Fibroblast of villous mesenchyme (primary cell): ENCODE measurements around the gene ADAM10. TPM values are rescaled to one million over a fixed set of nuclear protein-coding genes. Genes with fewer than 3 reads are reported as not detected.
"Not testable (repeated sequence)": the region's sequence is repeated elsewhere in the genome, so short reads cannot be mapped to it uniquely, and the experiment has no call there.

ENCODE experiments used
- DNase-seq: peaks from one replicate; pipeline ENCODE4 v3.0.0-alpha.2; 2010; ENCODE audit warnings: low read depth
- H3K4me3 ChIP-seq: 2 replicates; pipeline ENCODE4 v1.5.1; 2011; ENCODE audit warnings: low read depth, mild to moderate bottlenecking, low read length
- CTCF ChIP-seq: IDR thresholded peaks from 2 replicates; pipeline ENCODE4 v1.5.1; 2012; ENCODE audit warnings: low read depth, mild to moderate bottlenecking, low read length; ENCODE audit not compliant: insufficient read depth
- total RNA-seq: library from RNA; depleted of rRNA; stranded (reverse); fragments of >200 nt; gene quantifications from 2 replicates; pipeline ENCODE4 v1.2.3, GENCODE V29; 2012

The ADAM10 gene
- total RNA-seq, 1 donor: 200 TPM

DNA sequence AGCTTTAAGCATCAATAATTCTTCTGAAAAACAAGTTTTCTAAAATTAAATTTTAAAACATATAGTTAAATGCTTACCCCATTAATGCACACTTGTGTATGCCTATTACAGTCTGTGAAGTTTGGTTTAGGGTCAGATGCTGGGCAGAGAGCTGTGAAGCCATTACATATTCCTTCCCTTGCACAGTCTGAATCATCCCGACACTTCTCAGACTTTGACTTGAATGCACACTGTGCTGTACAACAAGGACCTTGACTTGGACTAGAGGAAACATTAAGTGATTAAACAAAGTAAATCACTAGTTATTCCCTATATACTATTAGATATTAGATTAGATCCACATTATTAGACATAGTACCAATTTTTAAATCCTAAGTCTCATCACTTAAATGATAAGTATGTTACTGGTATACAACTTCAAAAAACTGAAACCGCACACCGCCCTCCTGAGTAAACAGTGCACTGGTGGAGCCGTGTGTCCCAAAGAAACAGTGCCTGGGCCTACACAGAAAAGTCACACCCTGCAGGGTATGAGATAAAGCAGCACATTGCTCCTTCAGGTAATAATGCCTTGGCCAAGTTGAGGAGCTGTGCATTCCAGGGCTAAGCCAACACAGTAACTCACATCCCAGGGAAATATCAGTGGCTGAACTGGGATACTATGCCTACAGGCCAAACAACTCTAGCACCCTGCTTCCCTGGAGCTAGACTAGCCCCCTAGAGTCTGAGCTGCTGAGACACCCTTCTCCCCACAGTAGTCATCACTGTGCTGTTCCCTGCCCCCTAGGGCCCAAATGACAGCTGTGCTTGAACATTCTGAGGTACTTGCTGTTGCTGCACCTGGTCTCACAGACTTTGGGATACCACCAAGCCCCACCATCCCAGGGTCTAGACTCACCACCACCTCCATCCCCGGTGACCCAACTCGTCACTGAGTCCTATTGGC is 137.5 kb downstream of the ADAM10 start:
- peak; percentile 22 for DNase-seq
- no peak overlapping the region for H3K4me3 ChIP-seq
- TF ChIP-seq CTCF: no peak

- no peak for TF ChIP-seq CTCF
- H3K4me3 ChIP-seq: no peak overlapping the region
- no peak for DNase-seq
These were observed 140.8 kb downstream of the ADAM10 start for GRCh38 chr15:58608711-58609110.

GRCh38 chr15:58608129-58608590 is 141.3 kb downstream of the ADAM10 start:
- DNase-seq: peak; percentile 95
- TF ChIP-seq CTCF: no peak
- H3K4me3 ChIP-seq: no peak overlapping the region

DNA sequence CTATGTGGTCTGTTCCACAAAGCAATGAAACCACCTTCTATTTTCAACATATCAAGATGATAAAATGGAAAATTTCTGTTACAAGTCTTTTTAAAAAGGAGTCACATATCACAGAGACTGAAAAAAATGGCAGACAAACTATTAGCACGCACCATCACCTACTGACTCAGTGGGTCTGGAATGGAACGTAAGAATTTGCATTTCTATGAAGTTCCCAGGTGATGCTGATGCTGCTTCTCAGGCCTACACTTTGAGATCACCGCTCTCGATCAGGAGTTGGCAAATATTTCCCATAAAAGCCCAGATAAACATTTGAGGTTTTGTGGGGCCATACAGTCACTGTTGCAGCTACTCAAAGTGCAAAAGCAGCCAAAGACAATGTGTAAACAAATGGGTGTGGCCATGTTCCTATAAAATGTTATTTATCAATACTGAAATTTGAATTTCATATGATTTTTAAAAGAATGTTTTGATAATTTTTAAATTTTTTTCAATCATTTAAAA is 142.9 kb downstream of the ADAM10 start:
- H3K4me3 ChIP-seq: no peak overlapping the region
- no peak for TF ChIP-seq CTCF
- DNase-seq: peak; percentile 64

DNA sequence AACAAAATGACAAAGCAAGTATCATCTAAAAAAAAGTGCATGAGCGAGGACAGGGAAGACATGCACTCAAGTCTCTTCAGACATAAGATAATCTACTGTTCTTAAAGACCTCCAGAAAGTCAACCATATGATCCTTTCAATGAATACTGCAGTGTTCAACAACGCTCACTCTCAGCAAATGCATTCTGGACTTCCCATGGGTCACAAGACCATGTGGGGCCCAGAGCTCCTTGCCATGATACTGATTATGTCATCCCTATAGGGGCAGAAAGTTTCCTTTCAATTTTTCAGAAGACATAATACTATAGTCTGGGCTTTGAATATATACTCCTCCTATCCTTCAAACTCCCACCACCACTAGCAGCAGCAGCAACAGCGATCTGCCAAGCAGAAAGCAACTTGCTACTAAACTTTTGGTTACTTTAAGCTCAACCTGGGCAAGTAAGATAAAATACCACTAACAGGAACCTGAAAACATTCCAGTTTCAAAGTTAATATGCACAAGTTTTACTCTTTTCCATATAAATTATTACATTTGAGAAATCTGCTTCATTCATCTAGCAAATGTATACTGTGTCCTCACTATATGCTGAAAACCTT is 143.5 kb downstream of the ADAM10 start:
- no peak for TF ChIP-seq CTCF
- no peak overlapping the region for H3K4me3 ChIP-seq
- no peak for DNase-seq

GRCh38 chr15:58604455-58604923 is 145.0 kb downstream of the ADAM10 start:
- no peak for TF ChIP-seq CTCF
- no peak overlapping the region for H3K4me3 ChIP-seq
- peak; percentile 4 for DNase-seq

DNA sequence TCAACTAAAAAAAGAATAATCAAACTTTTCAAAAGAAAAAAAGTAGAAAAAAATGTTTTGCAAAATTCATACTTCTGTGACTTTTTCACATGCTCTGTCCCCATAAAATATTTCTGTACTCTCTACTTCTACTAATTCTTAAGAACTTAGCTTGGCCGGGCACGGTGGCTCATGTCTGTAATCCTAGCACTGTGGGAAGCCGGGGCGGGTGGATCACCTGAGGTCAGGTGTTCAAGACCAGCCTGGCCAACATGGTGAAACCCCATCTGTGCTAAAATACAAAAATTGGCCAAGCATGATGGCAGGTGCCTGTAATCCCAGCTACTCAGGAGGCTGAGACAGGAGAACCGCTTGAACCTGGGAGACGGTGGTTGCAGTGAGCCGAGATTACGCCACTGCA is 145.6 kb downstream of the ADAM10 start:
- DNase-seq: not testable (repeated sequence)

More for the DNA sequence above, 145.6 kb downstream of the ADAM10 start:
- H3K4me3 ChIP-seq: not testable (repeated sequence)
